GM18526 (cell line): ENCODE data around the gene SHC2.

Experiments used
- POLR2A ChIP-seq: IDR thresholded peaks from 3 replicates; pipeline ENCODE4 v1.6.1; 2011; ENCODE audit not compliant: insufficient read length; ENCODE audit errors: extremely low read depth

SHC2 gene

DNA sequence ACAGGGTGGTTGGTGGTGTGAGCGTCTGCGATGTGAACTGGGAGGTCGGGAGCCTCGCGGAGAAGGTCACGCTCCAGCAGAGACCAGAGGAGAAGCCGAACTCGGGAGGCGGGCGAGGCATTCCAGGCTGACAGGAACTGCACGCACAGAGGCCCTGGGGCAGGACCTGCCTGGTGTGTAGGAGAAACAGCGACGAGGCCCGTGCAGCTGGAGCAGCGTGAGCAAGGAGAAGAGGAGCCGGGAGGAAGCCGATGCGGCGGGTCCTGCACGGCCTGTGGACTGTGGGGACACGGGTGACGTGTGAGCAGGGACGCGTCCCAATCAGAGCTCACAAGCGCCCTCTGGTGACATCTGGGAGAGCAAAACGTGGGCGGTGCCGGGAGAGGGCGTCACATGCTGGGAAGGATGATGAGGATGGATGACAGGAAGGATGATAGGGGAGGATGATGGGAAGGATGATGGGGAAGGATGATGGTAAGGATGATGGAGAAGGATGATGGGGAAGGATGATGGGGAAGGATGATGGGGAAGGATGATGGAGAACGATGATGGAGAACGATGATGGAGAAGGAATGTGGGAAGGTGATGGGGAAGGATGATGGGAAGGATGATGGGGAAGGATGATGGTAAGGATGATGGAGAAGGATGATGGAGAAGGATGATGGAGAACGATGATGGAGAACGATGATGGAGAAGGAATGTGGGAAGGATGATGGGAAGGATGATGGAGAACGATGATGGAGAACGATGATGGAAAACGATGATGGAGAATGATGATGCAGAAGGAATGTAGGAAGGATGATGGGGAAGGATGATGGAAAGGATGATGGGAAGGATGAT, 19.4 kb upstream of the SHC2 start:
- TF ChIP-seq POLR2A, result no peak

DNA sequence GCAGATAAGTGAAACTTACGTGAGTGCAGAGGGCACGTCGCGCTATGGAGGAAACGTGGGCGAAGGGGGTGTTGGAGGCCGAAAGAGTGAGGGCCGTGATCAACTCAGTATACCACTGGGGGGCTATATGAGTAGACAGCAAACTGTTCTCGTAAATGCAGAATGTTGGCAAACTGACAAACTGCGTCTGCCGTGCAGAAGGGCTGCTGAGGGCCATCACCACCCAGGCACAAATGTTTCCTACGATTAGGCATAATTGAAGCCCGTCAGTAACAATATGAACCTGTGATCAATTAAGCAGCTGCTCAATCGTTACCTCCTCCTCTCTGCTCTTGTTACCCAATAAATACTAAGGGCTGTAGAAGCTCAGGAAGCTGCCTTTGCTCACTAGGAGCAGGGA, 18.1 kb upstream of the SHC2 start:
- no peak for TF ChIP-seq POLR2A

DNA sequence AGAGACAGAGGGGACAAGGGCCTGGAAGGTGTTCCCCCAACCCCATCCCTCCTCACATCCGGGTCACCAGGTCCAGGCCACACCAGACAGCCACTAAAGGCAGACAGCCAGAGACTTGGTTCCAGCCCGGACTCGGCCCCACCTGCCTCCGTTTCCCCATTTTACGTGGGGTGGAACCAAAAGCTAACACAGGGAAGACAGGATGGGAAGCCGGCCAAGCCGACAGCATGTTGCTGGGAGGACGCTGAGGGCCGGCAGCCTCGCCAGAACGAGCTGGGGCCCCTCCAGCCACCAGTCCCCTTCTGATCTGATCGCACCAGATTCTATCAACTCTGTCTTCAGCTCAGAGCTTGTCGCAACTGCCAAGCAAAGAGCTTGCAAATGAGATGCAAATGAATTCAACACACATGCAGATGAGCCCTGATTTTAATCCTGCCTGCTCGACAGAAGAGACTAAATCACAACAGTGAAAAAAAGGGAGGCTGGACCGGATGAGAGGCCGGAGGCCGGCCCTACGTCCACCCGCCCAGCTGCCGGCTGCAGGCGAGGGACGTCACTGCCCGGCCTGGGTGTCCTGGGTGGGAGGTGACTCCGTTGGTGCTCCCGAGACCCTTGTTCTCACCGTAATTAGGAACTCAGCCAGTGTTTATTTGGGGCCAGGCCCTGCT, 17.5 kb upstream of the SHC2 start:
- TF ChIP-seq POLR2A, result no peak

GRCh38 chr19:475360-475759, 14.5 kb upstream of the SHC2 start:
- no peak for TF ChIP-seq POLR2A

GRCh38 chr19:474126-475078, 13.6 kb upstream of the SHC2 start:
- no peak for TF ChIP-seq POLR2A

DNA sequence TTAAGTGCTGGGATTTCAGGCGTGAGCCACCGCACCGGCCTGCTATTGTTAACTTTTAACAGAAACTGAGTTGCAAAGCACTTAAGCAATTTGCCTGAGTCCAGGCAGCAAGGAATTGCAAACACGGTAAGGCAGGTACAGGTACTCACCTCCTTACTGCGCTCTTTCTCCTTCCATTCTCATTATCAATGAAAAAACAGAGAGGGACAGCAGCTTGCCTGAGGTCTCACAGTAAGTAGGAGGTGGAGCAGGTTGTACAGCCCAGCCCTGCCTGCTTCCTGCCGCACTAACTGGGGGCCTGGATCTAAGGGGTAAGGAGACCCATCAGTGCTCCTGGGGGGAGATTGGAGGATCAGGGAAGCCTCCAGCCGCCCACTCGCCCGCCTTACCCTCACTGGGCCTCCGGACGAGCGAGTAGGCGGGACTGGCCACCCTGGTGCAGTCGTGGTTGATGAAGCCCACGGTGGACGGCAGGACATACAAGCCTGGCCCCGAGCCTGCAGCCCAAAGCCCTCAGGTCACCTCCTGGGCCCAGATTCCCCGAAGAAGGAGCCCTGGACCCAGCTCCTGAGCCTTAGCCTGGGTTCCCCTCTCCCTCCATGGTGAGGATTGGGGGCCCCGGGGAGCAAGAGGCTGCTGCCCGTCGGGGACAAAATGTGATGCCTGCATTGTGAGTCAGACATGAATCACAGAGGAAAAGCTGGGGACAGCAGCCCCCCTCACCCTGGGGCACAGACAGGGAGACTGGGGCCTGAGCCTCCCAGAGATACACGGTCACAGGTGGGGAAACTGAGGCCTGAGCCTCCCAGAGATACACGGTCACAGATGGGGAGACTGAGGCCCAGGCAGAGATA, 11.4 kb upstream of the SHC2 start:
- no peak for TF ChIP-seq POLR2A

DNA sequence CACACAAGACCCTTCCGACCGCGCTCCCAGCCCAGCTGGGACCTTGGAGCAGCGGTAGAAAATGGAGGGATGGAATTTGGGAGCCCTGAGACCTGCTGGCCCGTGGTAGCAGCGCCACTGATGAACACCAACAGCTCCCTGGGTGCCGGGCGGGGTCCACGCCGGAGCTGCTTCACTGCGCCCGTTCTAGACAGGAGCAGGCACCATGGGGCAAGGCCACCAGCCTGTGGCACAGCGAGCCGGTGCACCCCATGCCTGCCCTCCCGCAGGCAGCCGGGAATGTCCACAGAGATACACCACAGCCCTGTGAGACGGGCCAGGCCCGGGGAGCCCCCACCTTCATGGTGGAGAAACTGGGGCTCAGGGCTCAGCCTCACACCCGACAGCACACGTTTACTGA, 9.9 kb upstream of the SHC2 start:
- no peak for TF ChIP-seq POLR2A

GRCh38 chr19:469833-470232, 9.0 kb upstream of the SHC2 start:
- no peak for TF ChIP-seq POLR2A

DNA sequence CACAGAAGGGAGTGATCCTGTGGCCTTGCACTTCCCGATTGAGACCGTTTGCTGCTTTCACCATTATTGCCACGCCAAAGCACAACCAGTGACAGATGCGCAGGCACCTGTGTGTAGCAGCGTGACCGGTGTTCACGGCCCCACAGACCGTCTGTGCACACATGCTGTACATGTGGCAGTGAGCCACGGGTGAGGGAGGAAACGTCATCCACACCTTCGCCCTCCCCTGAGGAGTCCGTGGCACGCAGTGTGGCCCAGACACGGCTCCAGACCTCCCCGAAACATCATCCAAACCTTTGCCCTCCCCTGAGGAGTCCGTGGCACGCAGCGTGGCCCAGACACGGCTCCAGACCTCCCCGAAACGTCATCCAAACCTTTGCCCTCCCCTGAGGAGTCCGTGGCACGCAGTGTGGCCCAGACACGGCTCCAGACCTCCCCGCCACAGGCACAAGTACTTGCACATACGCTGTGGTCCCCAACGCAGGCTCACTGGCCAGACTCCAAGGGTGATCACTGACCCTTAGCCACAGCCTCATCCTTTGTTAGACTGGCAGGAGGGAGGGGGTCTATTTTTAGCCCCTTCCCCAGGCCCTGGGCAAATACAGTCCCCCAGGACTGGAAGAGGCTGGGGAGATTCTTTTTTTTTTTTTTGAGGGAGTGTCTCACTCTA, 7.9 kb upstream of the SHC2 start:
- TF ChIP-seq POLR2A, result no peak

GRCh38 chr19:467554-467953, 6.7 kb upstream of the SHC2 start:
- no peak for TF ChIP-seq POLR2A

DNA sequence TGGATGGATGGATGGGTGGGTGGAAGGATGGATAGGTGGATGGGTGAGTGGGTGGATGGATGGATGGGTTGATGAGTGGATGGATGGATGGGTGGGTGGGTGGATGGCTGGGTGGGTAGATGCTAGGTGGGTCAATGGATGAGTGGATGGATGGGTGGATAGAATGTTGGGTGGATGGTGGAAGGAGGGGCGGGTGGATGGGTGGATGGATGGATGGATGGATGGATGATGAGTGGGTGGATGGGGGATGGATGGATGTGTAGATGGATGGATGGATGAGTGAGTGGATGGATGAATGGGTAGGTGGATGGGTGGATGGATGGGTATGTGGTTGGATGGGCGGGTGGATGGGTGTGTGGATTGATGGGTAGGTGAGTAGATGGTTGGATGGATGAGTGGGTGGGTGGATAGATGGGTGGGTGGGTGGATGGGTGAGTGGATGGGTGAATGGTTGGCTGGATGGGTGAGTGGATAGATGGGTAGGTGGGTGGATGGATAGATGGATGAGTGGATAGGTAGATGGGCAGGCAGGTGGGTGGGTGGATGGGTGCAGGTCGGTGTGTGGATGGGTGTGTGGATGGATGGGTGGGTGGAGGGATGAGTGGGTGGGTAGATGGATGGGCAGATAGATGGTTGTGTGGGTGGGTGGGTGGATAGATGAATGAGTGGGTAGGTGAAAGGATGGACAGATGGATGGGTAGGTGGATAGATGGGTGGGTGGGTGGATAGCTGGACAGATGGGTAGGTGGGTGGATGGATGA, 4.4 kb upstream of the SHC2 start:
- TF ChIP-seq POLR2A, result no peak

DNA sequence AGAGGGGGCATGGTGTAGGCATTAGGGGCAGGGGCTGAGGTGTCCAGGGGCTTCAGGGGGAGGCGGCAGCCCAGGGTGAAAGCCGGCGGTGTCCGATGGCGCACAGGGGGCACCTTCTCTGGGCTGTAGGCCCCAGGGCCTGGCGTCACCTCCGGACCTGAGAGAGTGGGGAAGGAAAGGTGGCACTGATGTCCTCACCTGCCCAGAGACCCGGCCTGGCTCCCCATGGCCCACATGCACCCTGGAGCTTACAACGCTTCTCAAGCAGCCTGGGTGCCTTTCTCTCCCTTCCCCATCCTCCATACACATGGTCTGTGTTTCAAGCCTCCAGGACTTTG, 3.3 kb upstream of the SHC2 start:
- TF ChIP-seq POLR2A, result no peak

- no peak for TF ChIP-seq POLR2A
Observed at GRCh38 chr19:463483-464207, 2.8 kb upstream of the SHC2 start.
